HFF-Myc (cell line): ENCODE data around the gene SSR3.

Source experiments
- DNase-seq: peaks from one replicate; pipeline ENCODE4 v3.0.0-alpha.2; 2011; ENCODE audit warnings: low read depth; ENCODE audit errors: extremely low read depth
- H3K4me3 ChIP-seq: replicated peaks from 2 replicates; pipeline ENCODE4 v1.5.1; 2011; ENCODE audit warnings: low read depth, mild to moderate bottlenecking, control low read depth, low read length
- TF ChIP-seq, protein P1 (sequence below): IDR thresholded peaks from 2 replicates; pipeline ENCODE4 v1.5.1; 2012; ENCODE audit warnings: mild to moderate bottlenecking, low read depth, low read length, control low read depth; ENCODE audit errors: missing control alignments

Gene SSR3

GRCh38 chr3:156497326-156497725, 57.6 kb downstream of the SSR3 start:
- TF ChIP-seq, protein P1, sequence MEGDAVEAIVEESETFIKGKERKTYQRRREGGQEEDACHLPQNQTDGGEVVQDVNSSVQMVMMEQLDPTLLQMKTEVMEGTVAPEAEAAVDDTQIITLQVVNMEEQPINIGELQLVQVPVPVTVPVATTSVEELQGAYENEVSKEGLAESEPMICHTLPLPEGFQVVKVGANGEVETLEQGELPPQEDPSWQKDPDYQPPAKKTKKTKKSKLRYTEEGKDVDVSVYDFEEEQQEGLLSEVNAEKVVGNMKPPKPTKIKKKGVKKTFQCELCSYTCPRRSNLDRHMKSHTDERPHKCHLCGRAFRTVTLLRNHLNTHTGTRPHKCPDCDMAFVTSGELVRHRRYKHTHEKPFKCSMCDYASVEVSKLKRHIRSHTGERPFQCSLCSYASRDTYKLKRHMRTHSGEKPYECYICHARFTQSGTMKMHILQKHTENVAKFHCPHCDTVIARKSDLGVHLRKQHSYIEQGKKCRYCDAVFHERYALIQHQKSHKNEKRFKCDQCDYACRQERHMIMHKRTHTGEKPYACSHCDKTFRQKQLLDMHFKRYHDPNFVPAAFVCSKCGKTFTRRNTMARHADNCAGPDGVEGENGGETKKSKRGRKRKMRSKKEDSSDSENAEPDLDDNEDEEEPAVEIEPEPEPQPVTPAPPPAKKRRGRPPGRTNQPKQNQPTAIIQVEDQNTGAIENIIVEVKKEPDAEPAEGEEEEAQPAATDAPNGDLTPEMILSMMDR, result no peak
- H3K4me3 ChIP-seq, result no peak overlapping the region
- no peak for DNase-seq

DNA sequence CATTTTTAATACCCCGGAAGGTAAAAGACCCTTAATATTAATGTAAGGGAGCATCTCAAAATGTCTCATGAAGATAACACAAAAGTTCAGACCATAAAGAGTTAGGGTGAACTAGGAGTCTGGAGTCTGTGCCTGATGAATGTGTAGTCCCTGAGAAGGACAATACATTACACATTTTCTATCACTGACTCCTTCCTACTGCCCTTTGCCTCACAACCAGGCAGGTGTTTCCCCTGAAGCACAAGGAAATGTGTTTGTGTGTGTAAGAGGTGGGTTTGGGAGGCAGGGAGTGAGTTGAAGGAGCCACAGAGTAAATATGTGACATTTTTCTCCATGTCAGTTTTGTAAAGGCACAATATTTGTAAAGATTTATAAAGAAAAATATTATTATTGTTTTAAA, 59.1 kb downstream of the SSR3 start:
- no peak for DNase-seq
- TF ChIP-seq, protein P1, result no peak
- H3K4me3 ChIP-seq, result no peak overlapping the region

GRCh38 chr3:156493887-156494286, 61.0 kb downstream of the SSR3 start:
- TF ChIP-seq, protein P1, result no peak
- DNase-seq, result no peak

DNA sequence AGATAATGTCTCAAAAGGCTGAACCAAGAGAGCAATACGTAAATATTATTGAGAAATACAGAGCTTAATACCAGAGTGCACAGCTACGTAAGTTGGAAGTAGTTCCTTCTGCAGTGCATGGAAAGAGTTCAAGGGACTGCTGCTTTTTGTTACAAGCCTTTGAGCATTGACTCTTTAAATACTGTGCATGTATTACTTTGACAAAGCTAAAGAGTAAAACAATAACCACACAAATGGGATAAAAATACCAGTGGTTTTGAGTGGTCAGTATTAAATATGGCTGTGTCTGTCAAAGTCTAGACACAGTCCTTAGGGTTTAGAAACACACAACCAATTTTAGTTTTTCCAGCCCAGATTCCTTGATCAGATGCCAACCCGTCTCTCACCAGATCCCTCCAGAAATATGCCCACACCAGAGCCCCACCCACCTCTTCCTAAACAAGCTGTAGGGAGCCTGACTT, 62.1 kb downstream of the SSR3 start:
- TF ChIP-seq, protein P1, result no peak
- no peak overlapping the region for H3K4me3 ChIP-seq
- no peak for DNase-seq

More at GRCh38 chr3:156493887-156494286, 61.0 kb downstream of the SSR3 start:
- H3K4me3 ChIP-seq, result no peak overlapping the region

GRCh38 chr3:156491192-156491591, 63.7 kb downstream of the SSR3 start:
- DNase-seq, result no peak
- no peak overlapping the region for H3K4me3 ChIP-seq
- TF ChIP-seq, protein P1, result no peak
